ENCODE results near the gene SYCP2.

SYCP2 gene

GRCh38 chr20:59940129-59940955, 6.9 kb upstream of the SYCP2 start, which contains the start of the genes FAM217B and PPP1R3D:
TSS of gene FAM217B (plus strand) at chr20:59940389. CDS start at chr20:59943944, 3,555 bp downstream.
TSS of gene PPP1R3D (minus strand) at chr20:59940305. CDS start at chr20:59939931, 374 bp downstream.
- no peak for FAIRE-seq

- no peak for FAIRE-seq
Observed at GRCh38 chr20:59939879-59940128, 6.4 kb upstream of the SYCP2 start.

- no peak for FAIRE-seq
Observed at GRCh38 chr20:59939052-59939878, 5.8 kb upstream of the SYCP2 start.

- no peak for FAIRE-seq
Observed at GRCh38 chr20:59938696-59939051, 5.2 kb upstream of the SYCP2 start.

GRCh38 chr20:59938221-59938620, 4.8 kb upstream of the SYCP2 start:
- FAIRE-seq, result no peak

- FAIRE-seq, result no peak
Observed at GRCh38 chr20:59937150-59937549, 3.7 kb upstream of the SYCP2 start.

GRCh38 chr20:59936409-59936808, 3.0 kb upstream of the SYCP2 start:
- FAIRE-seq, result no peak

- no peak for FAIRE-seq
Observed at GRCh38 chr20:59935457-59936185, 2.2 kb upstream of the SYCP2 start.

- FAIRE-seq, result no peak
Observed at GRCh38 chr20:59933849-59934585, 580 bp upstream of the SYCP2 start.

- FAIRE-seq, result no peak
Observed at GRCh38 chr20:59932616-59933295, 681 bp downstream of the SYCP2 start.

- FAIRE-seq, result no peak
Observed at GRCh38 chr20:59931511-59932312, 1.7 kb downstream of the SYCP2 start.

GRCh38 chr20:59925899-59926298, 7.5 kb downstream of the SYCP2 start:
- no peak for FAIRE-seq

- FAIRE-seq, result no peak
Observed at GRCh38 chr20:59925359-59925758, 8.1 kb downstream of the SYCP2 start.

GRCh38 chr20:59923514-59923913, 9.9 kb downstream of the SYCP2 start:
- FAIRE-seq, result no peak

GRCh38 chr20:59920944-59921343, 12.5 kb downstream of the SYCP2 start:
- no peak for FAIRE-seq

- FAIRE-seq, result no peak
Observed at GRCh38 chr20:59912609-59913008, 20.8 kb downstream of the SYCP2 start.

- FAIRE-seq, result no peak
Observed at GRCh38 chr20:59911041-59911440, 22.4 kb downstream of the SYCP2 start.

- no peak for FAIRE-seq
Observed at GRCh38 chr20:59908855-59909254, 24.6 kb downstream of the SYCP2 start.

GRCh38 chr20:59903621-59904020, 29.8 kb downstream of the SYCP2 start:
- no peak for FAIRE-seq

GRCh38 chr20:59902470-59902869, 31.0 kb downstream of the SYCP2 start:
- FAIRE-seq, result no peak

- no peak for FAIRE-seq
Observed at GRCh38 chr20:59895908-59896307, 37.5 kb downstream of the SYCP2 start.
